T1000 (cell line): ENCODE measurements around the gene MIB2.
"Not testable (repeated sequence)": the region's sequence is repeated elsewhere in the genome, so short reads cannot be mapped to it uniquely, and the experiment has no call there.

Experiments used
- DNase-seq: peaks from one replicate; lab custom pipeline; 2025; ENCODE audit warnings: mixed read lengths; lab: John Stamatoyannopoulos, UW

MIB2 gene

DNA sequence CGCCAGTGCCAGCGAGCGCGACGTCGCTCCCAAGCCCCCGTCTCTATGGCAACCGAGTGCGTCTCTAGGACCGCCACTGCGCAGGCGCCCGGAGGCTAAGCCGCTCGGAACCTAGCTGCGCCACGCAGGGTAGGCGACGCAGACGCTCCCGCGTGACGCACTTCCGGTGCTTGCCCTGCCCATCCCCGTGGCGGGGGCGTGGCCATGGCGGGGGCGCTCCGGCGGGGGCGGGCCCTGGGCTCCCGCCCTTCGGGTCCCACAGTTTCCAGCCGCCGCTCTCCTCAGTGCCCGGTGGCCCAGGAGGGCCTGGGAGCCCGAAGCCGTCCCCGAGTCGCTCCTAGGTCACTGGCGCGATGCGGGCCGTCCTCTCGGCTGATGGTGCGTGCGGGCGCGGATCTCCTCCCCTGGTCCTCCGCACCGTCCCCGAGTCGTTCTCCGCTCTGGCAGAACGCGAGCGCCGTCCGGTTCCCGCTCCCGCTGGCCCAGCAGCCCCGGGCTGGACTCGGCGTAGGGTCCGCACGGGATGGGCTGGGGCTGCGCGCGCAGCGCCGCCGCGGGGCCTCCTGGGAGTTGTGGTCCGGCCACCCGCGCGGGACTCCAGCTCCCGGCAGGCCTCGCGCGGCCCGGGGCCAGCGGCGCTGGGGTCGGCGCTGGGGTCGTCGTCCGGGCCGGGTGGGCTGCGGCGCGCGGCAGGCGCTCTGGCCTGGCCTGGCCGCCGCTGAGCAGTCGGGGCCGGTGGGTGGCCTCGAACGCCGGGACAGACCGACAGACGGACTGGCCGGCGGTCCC is at the start of gene MIB2:
TSS of gene MIB2 (plus strand) at position 245 of the 789 bp plus-strand sequence. CDS start 7,953 bp downstream, outside the sequence.
- DNase-seq: peak; percentile 96

DNA sequence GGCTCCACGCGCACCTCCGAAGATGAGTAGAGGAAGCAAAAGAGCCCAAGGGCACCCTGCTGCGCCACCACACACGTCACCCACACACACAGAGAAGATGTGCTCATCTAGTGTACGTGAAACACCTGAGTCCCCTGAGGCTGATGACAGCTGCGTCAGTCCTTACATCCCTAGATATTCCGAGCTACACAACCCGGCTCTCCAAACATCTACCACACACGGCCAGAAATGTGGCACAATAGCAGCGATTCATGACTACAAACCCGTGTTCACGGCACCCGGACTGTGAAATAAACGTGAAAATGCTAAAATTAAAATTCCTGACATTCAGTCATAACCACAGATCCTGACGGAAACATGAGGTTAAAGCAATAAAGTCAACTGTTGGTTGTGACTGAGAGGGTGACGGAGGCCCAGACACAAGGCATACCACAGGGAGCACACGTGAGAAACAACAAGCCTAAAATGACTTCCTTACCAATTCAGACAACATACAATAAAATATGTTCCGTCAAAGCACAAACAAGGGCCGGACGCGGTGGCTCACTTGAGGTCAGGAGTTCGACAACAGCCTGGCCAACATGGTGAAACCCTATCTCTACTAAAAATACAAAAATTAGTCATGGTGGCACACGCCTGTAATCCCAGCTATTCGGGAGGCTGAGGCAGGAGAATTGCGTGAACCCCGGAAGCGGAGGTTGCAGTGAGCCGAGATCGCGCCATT is 48.0 kb upstream of the MIB2 start:
- DNase-seq: no peak

DNA sequence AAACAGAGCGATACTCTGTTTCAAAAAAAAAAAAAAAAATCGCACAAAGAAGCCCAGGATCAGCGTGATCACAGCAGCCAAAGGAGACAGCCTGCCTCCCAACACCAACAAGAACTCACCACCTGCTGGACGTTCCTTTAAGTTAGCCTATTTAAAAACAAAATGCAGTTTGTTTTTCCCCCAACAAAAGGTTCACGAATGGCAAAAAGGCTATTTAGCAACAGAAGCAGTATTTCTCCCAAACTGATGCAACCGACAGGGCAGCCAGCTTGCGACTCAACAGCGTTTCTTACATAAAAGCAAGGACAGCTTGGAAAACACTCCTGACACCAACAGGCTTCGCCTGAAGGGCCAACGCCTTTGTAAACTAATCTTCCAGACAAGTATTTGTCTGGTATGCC is 47.4 kb upstream of the MIB2 start:
- no peak for DNase-seq

DNA sequence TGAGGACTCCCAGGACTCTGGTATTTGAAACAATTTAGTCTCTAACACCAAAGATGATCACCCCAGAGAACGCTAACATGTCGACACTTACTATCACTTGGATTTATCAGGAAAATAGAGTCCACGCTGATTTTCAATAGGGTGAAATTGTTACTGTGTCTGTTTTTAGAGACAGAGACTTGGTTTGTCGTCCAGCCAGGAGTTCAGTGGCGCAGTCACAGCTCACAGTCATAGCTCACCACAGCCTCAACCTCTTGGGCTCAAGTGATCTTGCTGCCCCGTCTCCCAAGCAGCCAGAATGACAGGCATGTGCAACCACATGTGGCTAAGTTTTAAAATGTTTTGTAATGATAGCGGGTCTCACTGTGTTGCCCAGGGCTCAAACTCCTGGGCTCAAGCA is 46.0 kb upstream of the MIB2 start:
- DNase-seq: no peak

DNA sequence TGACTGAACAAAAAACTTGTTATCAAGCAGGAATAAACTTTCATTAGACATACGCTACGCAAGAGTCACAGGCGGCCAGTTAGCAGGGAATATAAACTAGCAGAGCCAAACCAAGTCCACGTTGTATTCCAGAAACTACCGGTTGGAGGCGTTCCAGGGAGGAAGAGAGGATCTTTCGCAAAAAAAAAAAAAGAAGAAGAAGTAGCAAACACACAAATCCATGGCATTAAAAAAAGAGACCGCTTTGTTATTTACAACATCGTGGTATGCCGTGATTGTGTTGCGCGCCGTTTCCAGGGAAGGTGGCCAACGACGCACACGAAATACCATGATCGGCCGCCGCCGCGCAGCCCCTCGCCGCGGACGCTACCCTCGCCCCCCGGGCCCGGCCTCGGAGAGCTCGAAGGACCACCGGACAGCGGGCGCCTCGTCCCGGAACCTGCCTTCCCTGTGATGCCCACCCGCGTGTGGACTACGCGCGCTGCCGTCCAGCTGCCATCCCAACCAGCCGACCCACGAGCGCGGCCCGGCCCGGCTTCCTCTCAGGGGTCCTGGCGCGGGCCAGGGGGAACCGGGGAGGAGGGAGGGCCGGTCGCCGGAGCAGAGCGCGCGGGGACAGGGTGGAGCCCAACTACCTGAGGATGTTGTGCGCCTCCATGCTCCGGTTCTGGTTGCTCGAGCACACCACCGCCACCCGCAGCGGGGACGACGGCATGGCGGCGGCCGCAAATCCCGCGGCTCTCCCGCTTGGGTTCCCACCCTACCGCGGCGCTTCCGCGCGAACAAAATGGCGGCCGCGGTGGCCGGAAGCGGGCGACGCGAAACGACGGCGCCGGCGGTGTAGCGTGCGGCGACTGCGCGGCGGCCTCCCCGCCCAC is 41.2 kb upstream of the MIB2 start:
- peak; percentile 84 for DNase-seq

DNA sequence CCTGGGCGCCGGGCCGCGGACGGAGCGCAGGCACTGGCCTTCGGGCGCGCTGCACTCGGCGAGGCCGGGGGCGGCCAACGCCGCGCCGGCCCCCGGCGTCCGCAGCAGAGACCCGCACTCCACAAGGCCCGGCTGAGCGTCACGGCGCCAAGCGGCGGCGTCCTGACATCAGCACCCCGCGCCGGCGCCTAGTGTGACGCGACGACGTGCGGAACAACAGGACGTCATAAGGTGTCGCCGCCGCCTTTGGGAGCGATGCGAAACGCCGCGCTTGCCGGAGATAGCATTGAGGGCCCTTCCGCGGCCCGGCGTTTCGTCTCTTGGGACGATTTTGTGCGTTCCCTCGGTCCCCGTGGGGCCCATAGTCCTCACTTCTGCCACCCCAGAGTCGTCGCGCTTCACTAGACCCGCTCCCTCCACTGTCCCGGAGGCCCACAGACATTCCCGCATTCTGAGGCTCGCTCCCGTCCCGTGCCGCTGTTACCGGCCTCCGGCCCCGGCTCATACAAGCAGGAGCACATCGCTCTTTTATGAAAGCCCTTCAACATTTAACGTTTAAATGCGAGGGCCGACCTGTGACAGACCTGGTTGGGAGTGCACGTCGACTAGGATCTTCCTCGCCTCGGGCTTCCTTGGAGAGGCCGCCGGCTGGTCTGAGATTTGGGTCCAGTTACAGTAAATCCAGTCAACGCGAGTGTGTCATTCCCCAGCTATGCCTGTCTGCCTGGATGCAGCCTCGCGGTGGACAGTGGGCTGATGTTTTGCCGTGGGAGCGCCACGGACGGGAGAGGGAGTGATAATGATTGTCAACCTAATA is 40.4 kb upstream of the MIB2 start, which contains the start of gene SSU72:
TSS of gene SSU72 (minus strand) at position 143 of the 817 bp plus-strand sequence. CDS start 306 bp downstream, outside the sequence.
- DNase-seq: peak; percentile 86

DNA sequence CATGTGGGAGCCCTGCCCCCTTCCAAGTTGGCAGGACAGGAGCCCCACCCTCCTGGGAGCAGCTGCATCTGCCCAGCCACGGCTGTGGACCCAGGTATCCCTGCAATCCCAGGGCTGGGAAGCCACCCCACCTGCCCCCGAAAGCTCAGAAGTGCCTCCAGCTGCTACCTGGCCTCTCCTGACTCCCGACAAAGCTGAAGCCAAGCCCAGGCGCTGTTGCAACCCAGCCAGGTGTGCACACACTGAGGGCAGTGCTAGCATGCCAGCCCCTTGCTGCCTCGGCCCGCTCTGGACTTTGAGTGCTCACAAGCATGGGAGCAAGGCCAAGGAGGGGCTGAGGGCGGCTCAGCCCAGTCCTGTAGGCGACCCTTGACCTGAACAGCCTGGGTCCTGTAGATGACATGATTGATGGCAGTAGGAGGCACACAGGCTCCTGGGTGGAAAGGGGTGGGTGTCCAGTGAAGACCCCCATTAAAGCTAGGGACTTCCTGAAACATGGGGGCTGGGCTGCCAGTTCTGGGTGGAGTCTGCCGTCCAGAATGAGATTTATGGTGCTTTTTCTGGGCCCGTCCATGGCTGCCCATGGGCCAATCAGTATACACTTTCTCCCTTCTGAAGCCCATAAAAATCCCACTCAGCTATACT is 37.8 kb upstream of the MIB2 start:
- no peak for DNase-seq

DNA sequence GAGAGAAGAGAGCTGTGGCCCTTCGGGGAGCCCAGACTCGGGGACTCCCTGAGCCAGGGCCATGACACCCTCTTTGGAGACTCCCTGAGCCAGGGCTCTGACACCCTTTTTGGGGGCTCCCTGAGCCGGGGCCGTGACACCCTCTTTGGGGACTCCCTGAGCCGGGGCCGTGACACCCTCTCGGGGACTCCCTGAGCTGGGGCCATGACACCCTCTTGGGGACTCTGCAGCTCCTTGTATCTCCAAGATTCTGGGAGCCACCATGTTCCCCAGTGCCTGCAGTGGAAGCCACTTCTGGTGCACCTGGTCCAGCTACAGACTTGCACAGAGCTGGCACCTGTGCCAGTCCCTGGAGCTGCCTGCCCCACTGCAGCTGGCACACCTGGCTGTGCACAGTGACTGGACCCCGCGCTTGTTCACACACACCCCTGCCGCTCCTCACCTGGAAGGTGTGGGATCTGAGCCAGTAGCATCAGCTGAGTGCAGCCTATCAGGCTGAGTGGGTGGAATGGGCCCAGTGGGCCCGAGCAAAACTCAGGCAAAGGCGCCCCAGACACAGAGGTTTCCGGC is 36.8 kb upstream of the MIB2 start:
- no peak for DNase-seq

DNA sequence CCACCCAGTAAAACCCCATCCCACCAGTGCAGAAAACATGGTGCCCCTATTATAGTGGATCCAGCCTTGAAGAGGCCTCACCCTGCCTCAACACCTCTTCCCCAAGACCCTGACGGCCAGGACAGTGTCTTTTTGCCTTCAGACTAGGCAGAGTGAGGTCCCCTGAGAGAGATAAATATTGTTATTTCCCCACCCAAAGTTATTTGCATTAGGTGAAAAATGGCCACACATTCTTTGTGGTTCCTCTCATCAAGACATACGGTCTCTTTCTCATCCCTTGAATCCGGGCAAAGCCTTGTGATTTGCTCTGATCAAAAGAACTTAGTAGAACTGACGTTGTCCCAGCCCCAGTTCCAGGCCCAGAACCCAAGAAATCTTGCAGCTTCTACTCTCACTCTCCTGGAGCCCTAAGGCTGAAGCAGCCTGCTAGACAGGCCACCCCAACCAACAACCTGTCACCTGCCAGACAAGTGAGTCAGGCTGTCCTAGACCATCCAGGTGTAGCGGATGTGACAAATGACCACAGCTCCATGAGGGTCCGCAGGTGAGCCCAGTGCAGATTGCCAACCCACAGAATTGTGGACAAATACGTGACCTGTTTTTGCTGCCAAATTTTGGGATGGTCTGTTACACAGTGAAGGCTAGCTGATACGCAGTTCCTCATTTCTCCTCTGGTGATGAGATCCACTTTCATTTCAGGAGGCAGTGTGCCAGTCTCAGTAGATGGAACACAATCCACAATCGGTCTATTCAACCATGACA is 32.5 kb upstream of the MIB2 start:
- DNase-seq: no peak

DNA sequence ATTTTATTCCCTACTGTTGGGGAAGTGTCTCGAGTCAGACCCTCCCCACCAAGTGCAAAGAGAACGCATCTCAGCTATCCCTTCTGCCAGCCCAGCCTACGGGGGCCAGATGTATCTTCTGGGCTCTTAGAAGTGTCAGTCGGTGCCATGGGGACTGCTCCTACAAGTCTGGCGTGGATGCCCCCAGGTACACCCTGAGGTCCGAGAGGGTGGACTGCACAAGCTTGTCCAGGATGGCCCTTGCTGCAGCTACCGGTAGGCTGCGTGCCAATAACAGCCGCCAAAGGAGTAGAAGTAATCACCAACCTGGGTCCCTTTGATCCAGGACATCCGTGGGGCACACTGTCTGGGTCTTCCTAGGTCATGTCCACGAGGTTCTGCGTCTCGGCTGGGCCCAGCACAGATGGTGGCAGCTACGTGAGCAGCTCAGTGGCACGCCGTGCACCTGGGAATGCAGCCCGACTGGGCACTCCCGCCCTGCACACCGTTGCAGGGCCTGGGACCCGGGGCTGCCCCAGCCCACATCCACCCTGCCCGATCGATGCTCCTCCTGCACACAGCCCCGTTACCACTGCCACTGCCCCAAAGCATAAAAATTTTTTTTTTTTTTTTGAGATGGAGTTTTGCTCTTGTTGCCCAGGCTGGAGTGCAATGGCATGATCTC is 31.8 kb upstream of the MIB2 start:
- DNase-seq: no peak

DNA sequence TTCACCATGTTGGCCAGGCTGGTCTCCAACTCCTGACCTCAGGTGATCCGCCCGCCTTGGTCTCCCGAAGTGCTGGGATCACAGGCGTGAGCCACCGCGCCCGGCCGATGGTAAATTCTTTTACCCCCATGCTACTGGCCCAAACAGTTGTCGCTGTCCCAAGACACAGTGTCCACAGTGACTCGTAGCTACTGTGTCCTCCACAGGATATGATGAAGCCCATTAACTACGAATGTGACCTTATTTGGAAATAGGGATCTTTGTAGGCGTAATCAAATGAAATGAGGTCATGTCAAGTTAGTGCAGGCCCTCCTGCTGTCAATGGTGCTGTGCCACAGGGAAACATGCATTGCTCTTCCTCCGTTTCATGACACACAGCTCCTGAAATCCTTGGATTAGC is 23.8 kb upstream of the MIB2 start:
- DNase-seq: no peak

DNA sequence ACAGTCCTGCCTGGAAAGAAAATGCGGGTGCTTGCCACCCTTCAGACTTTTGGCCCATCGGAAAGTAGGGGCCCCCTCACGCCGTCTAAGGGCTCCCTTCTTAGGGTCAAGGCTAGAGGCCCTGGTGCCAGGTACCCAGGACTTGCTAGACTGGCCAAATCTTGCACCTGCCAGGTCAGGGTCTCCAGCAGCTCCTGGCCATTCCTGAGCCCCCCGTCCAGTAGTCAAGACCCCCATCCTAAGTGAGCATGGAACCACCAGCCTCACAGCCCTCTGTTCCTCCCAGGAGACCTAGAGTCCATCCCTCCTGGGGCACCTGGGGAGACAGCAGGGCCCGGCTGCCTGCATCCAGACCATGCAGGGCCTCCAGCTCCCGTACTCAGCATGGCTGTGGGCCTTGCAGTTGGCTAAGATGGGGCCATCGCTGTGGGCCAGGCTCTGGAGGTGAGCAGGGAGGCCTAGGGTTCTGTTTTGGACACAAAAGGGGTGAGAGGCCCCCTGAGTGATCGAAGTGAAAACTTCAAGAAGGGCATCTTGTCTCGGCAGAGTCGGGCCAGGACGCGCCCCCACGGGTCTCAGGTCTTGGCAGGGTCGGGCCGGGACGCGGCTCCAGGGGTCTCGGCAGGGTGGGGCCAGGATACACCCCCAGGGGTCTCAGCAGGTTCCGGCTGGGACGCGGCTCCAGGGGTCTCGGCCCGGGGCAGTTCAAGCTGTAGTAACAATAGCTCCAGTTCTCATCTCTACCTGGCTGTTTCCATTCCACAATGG is 21.3 kb upstream of the MIB2 start:
- no peak for DNase-seq

DNA sequence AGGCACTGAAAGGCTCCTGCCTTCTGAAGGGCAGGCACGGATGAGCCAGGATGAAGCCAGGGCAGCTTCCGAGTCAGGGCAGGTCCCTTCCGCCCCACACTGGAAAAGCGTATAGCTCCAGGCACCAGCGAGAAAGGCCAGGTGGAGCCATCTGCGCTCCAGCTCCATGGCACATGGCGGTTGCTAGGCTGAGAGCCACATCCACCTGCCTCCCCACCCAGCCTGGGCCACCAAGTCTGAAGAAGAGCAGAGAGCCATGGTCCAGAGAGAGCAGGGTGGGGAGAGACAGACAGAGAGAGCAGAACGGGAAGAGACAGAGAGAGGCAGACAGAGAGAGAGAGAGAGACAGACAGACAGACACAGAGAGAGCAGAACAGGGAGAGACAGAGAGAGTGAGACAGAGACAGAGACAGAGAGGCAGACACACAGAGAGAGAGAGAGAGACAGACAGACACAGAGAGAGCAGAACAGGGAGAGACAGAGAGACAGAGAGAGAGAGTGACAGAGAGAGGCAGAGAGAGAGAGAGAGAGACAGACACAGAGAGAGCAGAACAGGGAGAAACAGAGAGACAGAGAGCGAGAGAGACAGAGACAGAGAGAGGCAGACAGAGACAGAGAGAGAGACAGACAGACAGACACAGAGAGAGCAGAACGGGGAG is 20.6 kb upstream of the MIB2 start:
- no peak for DNase-seq

DNA sequence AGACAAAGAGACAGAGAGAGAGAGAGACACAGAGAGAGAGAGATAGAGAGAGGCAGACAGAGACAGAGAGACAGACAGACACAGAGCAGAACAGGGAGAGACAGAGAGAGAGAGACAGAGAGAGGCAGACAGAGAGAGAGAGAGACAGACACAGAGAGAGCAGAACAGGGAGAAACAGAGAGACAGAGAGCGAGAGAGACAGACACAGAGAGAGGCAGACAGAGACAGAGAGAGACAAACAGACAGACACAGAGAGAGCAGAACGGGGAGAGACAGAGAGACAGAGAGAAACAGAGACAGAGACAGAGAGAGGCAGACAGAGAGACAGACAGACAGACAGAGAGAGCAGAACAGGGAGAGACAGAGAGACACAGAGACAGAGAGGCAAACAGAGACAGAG is 20.0 kb upstream of the MIB2 start:
- not testable (repeated sequence) for DNase-seq

DNA sequence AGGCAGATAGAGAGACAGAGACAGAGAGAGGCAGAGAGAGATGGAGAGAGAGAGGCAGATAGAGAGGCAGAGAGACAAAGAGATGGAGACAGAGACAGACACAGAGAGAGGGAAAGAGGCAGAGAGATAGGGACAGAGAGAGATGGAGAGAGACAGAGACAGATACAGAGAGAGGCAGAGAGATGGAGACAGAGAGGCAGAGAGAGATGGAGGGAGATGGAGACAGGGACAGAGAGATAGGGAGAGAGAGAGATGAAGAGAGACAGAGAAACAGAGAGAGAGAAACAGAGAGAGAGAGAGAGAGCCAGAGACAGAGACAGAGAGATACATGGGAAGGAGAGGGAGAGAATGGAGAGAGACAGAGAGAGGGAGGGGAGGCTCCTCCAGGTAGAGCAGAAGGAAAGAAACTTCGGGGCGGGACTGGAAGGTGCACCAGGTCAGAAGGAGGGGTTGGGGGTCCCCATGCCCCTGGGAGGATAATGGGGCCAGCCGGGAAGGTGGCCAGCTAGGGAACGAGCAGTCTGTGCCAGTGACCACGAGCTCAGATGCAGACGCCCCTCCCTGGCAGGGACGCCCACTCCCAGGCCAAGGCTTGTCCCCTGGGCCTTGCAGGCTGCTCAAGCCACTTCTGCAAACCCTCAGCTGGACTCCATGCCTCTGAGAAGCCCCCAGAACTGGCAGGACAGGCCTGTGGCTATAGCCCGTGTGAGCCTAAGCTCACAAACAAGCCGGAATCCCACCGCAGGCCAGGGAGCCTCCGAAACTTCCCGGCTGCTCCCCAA is 18.6 kb upstream of the MIB2 start:
- DNase-seq: no peak

DNA sequence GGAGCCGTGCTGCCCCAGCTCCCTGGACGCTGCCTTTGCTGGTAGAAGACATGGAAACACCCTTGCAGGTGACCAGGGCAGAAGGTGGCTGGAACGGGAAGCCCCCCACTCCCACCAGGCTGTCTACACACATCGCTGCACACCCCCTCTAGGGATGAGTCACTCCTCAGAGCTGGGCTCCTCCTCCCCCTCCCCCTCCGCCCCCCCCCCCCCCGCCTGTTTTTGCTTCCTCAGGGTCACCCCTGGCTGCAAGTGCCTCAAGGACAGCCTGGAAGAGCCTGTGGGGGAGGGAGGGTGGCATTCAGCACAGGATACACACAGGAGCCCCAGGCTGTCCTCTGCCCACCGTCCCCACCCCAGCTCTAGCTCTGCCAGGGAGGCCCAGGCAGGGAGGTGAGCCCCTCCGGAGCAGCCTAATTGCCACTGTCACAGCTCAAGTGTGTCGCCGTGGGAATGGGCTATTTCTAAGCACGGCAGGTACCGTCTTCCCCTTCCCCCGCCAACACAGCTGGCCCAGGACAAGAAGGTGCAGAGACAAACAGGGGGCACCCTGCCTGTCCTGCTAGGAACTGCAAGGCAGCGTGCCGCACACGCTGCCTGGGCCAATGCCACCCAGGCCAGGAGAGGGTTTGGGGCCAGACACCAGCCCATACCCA is 17.9 kb upstream of the MIB2 start:
- DNase-seq: no peak
